HG03354 (cell line): ENCODE measurements around the gene ABCA12.

Experiments
- ATAC-seq: cut with Tn5 transposase; IDR thresholded peaks from one replicate; pipeline ENCODE4 v1.9.1; 2021; ENCODE audit warnings: mild to moderate bottlenecking; ENCODE audit not compliant: unreplicated experiment, poor library complexity, severe bottlenecking

Gene ABCA12

GRCh38 chr2:215136669-215137328 lies 1.6 kb downstream of the ABCA12 start:
- peak; percentile 54 for ATAC-seq

- ATAC-seq = no peak
These were observed 18.0 kb downstream of the ABCA12 start for GRCh38 chr2:215120401-215120800.

DNA sequence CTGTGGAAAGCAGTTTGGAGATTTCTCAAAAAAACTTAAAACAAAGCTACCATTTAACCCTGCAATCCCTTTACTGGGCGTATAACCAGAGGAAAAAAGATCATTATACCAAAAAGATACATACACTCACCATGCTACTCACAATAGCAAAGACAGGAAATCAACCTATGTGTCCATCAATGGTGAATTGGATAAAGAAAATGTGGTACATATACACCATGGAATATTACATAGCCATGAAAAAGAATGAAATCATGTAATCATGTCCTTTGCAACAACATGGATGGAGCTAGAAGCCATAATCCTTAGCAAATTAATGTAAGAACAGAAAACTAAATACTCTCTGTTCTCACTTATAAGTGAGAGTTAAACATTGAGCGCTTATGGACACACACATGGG lies 18.6 kb downstream of the ABCA12 start:
- no peak for ATAC-seq

DNA sequence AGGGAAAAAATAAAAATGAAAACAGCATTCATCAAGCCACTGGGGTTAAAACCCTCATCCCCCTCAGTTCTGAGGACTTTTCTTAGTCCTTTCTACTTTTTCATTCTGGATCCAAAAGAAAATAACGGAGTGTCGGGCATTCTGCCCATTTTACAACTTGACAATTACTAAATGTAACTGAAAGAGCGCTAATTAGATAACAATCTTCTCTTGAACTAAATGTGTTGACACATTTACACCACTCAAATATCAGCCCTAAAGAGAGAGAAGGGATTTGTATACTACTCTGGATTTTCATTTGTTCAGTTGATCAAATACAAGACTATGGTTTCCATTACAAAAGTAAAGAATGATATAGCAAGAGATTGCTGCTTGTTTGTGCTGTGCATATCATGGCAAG lies 27.5 kb downstream of the ABCA12 start:
- no peak for ATAC-seq

DNA sequence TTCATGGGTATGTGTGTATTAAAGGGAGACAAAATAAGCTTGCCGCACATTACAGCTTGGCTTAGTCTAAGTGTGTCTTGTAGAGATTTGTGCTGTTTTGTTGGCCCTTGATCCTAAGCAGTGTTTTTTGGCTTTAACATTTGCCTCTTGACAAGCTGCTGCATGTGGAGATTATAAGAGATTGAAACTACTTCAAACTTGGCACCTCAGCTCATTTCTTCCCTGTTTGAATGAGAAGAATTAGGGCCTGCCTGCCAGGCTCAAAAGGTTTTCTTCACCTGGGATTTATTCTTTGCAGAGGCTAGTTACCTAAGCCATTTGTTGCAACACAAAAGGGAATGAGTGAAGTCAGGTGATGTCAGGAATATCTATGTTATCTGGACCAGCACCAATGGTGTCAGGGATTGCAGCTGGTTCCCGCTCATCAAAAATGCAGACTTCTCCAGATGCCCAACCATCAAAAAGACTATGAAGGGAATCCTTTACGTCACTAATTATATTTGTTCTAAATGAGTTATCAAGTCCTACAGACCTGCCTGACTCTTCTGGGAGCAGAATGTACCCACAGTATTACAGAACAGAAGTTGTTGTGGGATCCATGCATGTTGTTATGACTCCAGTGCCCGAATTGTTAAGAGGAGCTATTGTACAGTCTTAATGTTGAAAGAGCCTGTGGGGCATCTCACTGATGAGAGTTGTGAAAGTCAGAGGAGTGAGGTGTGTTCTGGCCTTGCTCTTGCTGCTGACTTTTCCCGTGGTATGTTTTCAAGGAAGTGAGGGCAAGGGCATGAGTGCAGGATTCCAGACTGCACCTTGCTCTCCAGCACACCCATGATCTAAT lies 31.0 kb downstream of the ABCA12 start:
- ATAC-seq = no peak

GRCh38 chr2:215105607-215106354 lies 32.6 kb downstream of the ABCA12 start:
- no peak for ATAC-seq

DNA sequence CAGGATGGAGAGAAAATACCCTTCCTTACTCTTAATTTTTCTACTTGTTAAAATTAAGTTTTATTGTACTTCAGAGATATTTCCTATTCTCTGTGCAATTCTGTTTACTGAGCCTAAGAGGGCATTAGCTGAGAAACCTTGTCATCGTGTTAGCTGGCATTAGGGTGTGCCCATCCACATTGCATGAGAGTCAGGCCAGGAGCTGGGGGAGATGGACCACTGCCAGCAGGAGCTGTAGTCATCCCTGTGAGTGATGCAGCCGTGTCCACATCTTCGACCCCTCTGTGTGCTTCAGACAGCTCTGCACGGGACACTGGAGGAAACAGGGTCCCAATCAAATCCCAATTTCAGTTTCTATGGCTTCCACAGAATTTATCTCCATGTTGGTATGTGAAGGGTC lies 34.2 kb downstream of the ABCA12 start:
- no peak for ATAC-seq

GRCh38 chr2:215098875-215099274 lies 39.6 kb downstream of the ABCA12 start:
- ATAC-seq = no peak

DNA sequence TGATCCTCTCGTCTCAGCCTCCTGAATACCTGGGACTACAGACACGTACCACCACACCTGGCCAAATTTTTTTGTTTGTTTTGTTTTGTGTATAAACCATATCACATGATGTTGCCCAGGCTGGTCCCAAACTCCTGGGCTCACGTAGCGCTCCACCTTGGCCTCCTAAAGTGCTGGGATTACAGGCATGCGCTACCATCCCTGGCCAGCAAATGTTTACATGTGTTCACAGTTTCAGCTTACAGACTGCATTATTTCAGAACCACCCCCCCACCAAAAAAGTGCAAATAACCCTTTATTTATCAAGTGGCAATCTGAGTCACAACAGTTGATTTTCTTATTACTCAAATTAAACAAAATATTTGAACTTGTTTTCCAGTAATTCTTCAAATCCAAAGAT lies 54.3 kb downstream of the ABCA12 start:
- no peak for ATAC-seq

GRCh38 chr2:215083146-215083545 lies 55.3 kb downstream of the ABCA12 start:
- ATAC-seq = no peak

GRCh38 chr2:215082446-215082845 lies 56.0 kb downstream of the ABCA12 start:
- no peak for ATAC-seq

DNA sequence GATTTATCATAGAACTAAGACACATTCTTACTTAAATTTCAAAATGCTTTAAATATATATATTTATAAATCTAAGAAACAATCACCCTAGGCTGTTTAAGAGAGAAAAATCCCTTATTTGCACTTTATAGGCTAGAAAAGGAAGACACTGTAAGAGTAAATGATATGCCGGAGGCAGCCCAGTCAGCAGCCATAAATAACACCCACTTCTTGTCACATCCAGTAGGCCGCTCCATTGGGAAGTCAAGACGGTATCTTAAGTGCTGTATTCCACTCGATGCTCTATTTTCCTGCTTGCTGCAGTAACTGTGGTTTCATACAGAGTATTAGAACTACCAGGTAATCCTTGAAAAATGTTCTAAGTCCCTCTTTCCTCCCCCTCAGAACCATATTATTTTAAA lies 57.9 kb downstream of the ABCA12 start:
- no peak for ATAC-seq

DNA sequence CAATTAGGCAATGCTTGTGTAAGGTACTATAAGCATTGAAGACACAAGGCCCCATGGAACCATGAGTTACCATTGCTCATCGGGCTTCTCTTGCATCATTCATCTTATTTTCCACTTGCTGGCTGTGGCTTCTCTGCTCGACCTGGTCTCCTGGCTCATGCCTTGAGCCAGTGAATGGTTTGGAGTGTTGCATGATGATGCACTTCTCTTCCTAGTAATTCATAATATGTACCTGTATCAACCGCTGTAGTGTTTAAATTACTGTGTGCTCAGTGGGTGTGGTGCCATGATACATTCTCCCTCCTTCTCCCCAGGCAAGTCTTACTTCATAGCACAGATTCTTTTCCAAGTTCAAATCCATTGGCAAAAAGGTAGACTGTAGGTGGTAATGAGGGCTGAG lies 66.8 kb downstream of the ABCA12 start:
- no peak for ATAC-seq

DNA sequence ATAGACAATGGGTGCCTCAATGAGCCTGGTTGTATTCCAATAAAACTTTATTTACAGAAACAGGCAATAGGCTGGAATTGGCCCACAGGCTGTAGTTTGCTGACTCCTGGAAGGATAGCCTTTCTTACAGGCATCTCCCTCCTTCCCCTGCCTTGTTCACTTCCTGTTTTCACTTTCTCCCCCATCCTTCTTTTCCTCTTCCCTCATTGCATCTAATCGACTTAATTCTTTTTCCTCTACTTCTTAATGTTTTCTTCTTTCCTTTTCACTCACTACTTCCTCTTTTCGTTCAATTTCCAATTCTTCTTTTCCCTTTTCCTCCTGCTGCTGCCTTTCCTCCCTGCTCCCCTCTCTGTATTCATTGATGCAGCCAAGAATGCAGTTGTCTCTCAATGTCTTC lies 70.0 kb downstream of the ABCA12 start:
- ATAC-seq = no peak

DNA sequence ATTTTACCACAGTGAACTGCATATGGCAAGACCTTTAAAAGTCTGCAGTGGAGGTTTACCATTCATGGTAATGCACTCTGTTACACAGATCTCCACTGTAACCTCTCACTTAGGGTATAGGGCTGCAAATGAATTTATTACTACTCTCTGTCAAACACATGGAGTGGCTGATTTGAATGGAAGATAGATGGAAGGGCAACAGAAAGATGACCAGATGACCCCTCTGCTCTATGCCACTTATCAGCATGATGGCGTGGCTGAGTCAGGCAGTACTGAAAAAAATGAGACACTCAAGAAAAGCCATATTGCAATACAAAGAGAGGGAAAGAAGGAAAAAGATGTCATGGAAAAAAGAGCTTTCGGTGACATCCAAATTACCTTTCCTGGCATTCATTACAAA lies 72.3 kb downstream of the ABCA12 start:
- ATAC-seq = no peak

- no peak for ATAC-seq
These were observed 74.9 kb downstream of the ABCA12 start for GRCh38 chr2:215063526-215063925.

GRCh38 chr2:215060861-215061536 lies 77.4 kb downstream of the ABCA12 start:
- ATAC-seq = no peak

DNA sequence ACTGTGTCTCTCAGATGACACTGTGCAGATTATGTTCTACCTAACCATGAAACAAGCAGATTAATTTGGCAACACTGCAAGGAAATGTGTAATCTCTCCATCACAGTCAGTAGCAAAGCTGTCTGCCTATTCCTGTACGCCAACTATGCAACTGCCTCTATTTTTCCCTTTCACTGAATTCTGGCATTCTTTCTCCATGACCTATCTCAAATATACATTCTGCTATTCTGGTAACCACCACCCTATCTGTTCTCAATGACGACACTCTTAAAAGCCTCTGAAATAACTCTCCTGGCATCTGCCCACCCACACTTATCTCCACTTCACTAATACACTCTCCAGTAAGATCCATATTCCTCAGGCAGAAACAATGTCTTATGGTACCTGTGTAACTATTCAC lies 78.7 kb downstream of the ABCA12 start:
- no peak for ATAC-seq

- ATAC-seq = no peak
These were observed 82.5 kb downstream of the ABCA12 start for GRCh38 chr2:215055891-215056290.

GRCh38 chr2:215052810-215053209 lies 85.6 kb downstream of the ABCA12 start:
- no peak for ATAC-seq
